K562 (cell line): Measurements from ENCODE around the gene VSIG4. TPM values are rescaled to one million over a fixed set of nuclear protein-coding genes. Genes with fewer than 3 reads are reported as not detected.

ENCODE experiments used
- ARID1B ChIP-seq: fragments of 450-650 bp; IDR thresholded peaks from 2 replicates; pipeline ENCODE4 v1.6.1; 2016; ENCODE audit warnings: antibody characterized with exemption, mild to moderate bottlenecking, inconsistent platforms
- COPS2 ChIP-seq: fragments of 450-650 bp; conservative IDR thresholded peaks from 2 replicates; pipeline ENCODE4 v1.6.1; 2016; ENCODE audit warnings: mild to moderate bottlenecking, moderate library complexity
- HNRNPH1 ChIP-seq: fragments of 200-400 bp; formaldehyde crosslinking; optimal IDR thresholded peaks from 2 replicates; pipeline ENCODE3; 2017; ENCODE audit warnings: low read depth, mild to moderate bottlenecking, low read length, moderate library complexity
- NFRKB ChIP-seq: fragments of 450-650 bp; IDR thresholded peaks from 2 replicates; pipeline ENCODE4 v1.6.1; 2016; ENCODE audit warnings: low read depth
- PHF8 ChIP-seq: fragments of 200-600 bp; sonication (generic); IDR thresholded peaks from 2 replicates; pipeline ENCODE4 v1.6.1; 2012; ENCODE audit warnings: mixed run types, mild to moderate bottlenecking, inconsistent platforms, low read length, moderate library complexity, borderline replicate concordance
- SMARCE1 ChIP-seq: fragments of 450-650 bp; IDR thresholded peaks from 2 replicates; pipeline ENCODE4 v1.7.1; 2016; ENCODE audit warnings: mild to moderate bottlenecking
- SP2 ChIP-seq: IDR thresholded peaks from 2 replicates; pipeline ENCODE4 v1.6.1; 2011; ENCODE audit warnings: mild to moderate bottlenecking, low read depth, low read length, moderate library complexity; ENCODE audit not compliant: poor library complexity, severe bottlenecking; ENCODE audit errors: extremely low read depth
- TAF1 ChIP-seq: IDR thresholded peaks from 2 replicates; pipeline ENCODE4 v1.6.1; 2011; ENCODE audit warnings: mild to moderate bottlenecking, low read length, moderate library complexity; ENCODE audit not compliant: insufficient read depth, control insufficient read depth, severe bottlenecking; ENCODE audit errors: extremely low read depth
- TEAD4 ChIP-seq, 2 experiments: sonication (generic) in 1 of 2; formaldehyde crosslinking in 1 of 2; IDR thresholded peaks; 2 replicates each; pipeline versions ENCODE4 v1.6.1 to v1.8.0; 2012 to 2022; ENCODE audit warnings: borderline replicate concordance in 1 of 2, inconsistent platforms in 1 of 2, low read length in 1 of 2, mild to moderate bottlenecking in 1 of 2, missing genetic modification reagents in 1 of 2
- ZBTB11 ChIP-seq, 3 experiments: fragments of 200-800 bp in 1 of 3; fragments of 250-450 bp in 1 of 3; fragments of 450-650 bp in 1 of 3; sonication (Bioruptor Pico) in 1 of 3; sonication (Bioruptor generic) in 1 of 3; formaldehyde crosslinking in 1 of 3; IDR thresholded peaks; 2 replicates each; pipeline versions ENCODE4 v1.6.1 to v1.8.0; 2016 to 2022; ENCODE audit warnings: mild to moderate bottlenecking in 2 of 3, missing genetic modification characterization in 2 of 3, missing compliant biosample characterization in 1 of 3, moderate library complexity in 1 of 3
- ZNF584 ChIP-seq: fragments of 200-800 bp; sonication (Bioruptor generic); IDR thresholded peaks from 2 replicates; pipeline ENCODE4 v1.6.1; 2016; ENCODE audit warnings: low read depth, mild to moderate bottlenecking, missing genetic modification characterization, missing compliant biosample characterization
- polyA plus RNA-seq, 8 experiments: library from polyadenylated mRNA; depleted of rRNA in 4 of 8; stranded (reverse) in 5 of 8; unstranded in 3 of 8; fragments of >200 nt; fragmentation: Nextera tagmentation in 2 of 8; fragmentation: Illumina TruSeq in 1 of 8; extraction: Ambion mirVana in 2 of 8; extraction: Trizol in 1 of 8; gene quantifications; 2 replicates each; pipeline versions ENCODE4 v1.2.1 to v1.2.3, GENCODE V29; 2011 to 2014; ENCODE audit warnings: inconsistent platforms in 1 of 8, missing spikeins in 1 of 8
- total RNA-seq, 7 experiments: library from RNA; depleted of rRNA in 6 of 7; stranded (reverse); fragments of >200 nt in 6 of 7; fragmentation: Illumina TruSeq in 2 of 7; extraction: Trizol in 2 of 7; gene quantifications; 2 replicates each; pipeline versions ENCODE4 v1.2.1 to v1.2.3, GENCODE V29; 2011 to 2021; ENCODE audit warnings: low replicate concordance in 1 of 7
- TF ChIP-seq, protein P1 (sequence below): fragments of 450-650 bp; IDR thresholded peaks from 2 replicates; pipeline ENCODE4 v1.6.1; 2016; ENCODE audit warnings: borderline replicate concordance
- TF ChIP-seq, protein P2 (sequence below): sonication (generic); formaldehyde crosslinking; IDR thresholded peaks from 2 replicates; pipeline ENCODE4 v1.8.0; 2022; ENCODE audit warnings: mild to moderate bottlenecking, low read depth, missing genetic modification reagents
- TF ChIP-seq, protein P3 (sequence below), 2 experiments: fragments of 450-650 bp; IDR thresholded peaks; 2 replicates each; pipeline ENCODE4 v1.6.1; 2018; ENCODE audit warnings: mild to moderate bottlenecking in 2 of 2, low read depth in 1 of 2; ENCODE audit not compliant: partially characterized antibody in 2 of 2

The VSIG4 gene
- total and polyA plus RNA-seq, 9 of the 15 experiments (the other 6 are each of a cell fraction or from before 2014, with no cell fraction given) = 0.22 to 1.6 (median 0.46) TPM; not detected in 1

DNA sequence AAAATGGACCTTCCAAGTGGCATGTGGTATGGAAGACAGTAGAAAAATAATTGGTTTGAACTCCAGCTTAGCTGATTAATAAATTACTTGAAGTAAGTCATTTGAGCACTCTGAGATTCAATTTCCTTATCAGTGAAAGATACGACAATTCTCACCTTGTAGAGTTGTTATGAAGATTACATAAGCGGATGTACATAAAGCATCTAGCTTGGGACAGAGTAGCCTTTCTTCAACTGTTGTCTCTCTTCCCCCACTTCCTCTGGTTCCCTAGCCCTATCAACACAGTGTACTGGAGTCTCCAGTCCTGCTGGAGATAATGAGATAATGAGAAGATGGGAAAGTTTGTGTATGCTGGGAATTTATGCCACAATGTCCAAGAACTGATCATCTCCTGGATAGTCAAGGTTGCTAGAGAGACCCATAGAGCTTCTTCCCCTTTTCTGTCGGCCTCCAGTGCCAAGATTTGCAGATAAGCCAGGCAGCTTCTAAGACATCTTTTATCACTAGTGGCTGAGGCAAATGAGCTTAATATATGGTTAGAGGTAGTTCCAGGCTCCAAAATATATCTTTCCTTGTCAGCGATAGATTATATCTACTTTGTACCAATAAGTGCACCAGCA is 33.9 kb downstream of the VSIG4 start (continued):
- TF ChIP-seq, protein P1, sequence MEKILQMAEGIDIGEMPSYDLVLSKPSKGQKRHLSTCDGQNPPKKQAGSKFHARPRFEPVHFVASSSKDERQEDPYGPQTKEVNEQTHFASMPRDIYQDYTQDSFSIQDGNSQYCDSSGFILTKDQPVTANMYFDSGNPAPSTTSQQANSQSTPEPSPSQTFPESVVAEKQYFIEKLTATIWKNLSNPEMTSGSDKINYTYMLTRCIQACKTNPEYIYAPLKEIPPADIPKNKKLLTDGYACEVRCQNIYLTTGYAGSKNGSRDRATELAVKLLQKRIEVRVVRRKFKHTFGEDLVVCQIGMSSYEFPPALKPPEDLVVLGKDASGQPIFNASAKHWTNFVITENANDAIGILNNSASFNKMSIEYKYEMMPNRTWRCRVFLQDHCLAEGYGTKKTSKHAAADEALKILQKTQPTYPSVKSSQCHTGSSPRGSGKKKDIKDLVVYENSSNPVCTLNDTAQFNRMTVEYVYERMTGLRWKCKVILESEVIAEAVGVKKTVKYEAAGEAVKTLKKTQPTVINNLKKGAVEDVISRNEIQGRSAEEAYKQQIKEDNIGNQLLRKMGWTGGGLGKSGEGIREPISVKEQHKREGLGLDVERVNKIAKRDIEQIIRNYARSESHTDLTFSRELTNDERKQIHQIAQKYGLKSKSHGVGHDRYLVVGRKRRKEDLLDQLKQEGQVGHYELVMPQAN = no peak
- TF ChIP-seq, protein P2, sequence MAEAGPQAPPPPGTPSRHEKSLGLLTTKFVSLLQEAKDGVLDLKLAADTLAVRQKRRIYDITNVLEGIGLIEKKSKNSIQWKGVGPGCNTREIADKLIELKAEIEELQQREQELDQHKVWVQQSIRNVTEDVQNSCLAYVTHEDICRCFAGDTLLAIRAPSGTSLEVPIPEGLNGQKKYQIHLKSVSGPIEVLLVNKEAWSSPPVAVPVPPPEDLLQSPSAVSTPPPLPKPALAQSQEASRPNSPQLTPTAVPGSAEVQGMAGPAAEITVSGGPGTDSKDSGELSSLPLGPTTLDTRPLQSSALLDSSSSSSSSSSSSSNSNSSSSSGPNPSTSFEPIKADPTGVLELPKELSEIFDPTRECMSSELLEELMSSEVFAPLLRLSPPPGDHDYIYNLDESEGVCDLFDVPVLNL (CRISPR knock-in tag) = no peak
- TF ChIP-seq SMARCE1 = peak; percentile 65
- TF ChIP-seq TEAD4 (IDR thresholded peaks at IDR 0.05; ENCODE audit: low read length) = peak; percentile 29; the same call in 1 of the 2 replicates
- TF ChIP-seq TEAD4 (CRISPR knock-in tag; IDR thresholded peaks at IDR 0.05; ENCODE audit: borderline replicate concordance) = no peak
- TF ChIP-seq ARID1B = peak; percentile 39
- TF ChIP-seq COPS2 = no peak
- TF ChIP-seq HNRNPH1 = no peak
- peak; percentile 43; the same call in 1 of the 2 replicates for TF ChIP-seq NFRKB
- 0 out of 2 replicates have a peak, but pooled peaks have one; percentile 44 for TF ChIP-seq ZNF584 (CRISPR knock-in tag)
- peak in 1 of 3 experiments; percentile 50; a peak in 2 of 6 replicates for TF ChIP-seq ZBTB11 (CRISPR knock-in tag; IDR thresholded peaks at IDR 0.05)
- no peak for TF ChIP-seq TAF1
- no peak for TF ChIP-seq SP2
- no peak for TF ChIP-seq PHF8
- TF ChIP-seq, protein P3, sequence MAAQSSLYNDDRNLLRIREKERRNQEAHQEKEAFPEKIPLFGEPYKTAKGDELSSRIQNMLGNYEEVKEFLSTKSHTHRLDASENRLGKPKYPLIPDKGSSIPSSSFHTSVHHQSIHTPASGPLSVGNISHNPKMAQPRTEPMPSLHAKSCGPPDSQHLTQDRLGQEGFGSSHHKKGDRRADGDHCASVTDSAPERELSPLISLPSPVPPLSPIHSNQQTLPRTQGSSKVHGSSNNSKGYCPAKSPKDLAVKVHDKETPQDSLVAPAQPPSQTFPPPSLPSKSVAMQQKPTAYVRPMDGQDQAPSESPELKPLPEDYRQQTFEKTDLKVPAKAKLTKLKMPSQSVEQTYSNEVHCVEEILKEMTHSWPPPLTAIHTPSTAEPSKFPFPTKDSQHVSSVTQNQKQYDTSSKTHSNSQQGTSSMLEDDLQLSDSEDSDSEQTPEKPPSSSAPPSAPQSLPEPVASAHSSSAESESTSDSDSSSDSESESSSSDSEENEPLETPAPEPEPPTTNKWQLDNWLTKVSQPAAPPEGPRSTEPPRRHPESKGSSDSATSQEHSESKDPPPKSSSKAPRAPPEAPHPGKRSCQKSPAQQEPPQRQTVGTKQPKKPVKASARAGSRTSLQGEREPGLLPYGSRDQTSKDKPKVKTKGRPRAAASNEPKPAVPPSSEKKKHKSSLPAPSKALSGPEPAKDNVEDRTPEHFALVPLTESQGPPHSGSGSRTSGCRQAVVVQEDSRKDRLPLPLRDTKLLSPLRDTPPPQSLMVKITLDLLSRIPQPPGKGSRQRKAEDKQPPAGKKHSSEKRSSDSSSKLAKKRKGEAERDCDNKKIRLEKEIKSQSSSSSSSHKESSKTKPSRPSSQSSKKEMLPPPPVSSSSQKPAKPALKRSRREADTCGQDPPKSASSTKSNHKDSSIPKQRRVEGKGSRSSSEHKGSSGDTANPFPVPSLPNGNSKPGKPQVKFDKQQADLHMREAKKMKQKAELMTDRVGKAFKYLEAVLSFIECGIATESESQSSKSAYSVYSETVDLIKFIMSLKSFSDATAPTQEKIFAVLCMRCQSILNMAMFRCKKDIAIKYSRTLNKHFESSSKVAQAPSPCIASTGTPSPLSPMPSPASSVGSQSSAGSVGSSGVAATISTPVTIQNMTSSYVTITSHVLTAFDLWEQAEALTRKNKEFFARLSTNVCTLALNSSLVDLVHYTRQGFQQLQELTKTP (IDR thresholded peaks at IDR 0.05; ENCODE audit: low read depth in 1 of 2, partially characterized antibody in 2 of 2) = peak in 1 of 2 experiments; percentile 39
